ENCODE measurements around the gene ZNF668.
A peak's percentile ranks its signal among the peaks of the same experiment; 100 is the strongest.

The ZNF668 gene

DNA sequence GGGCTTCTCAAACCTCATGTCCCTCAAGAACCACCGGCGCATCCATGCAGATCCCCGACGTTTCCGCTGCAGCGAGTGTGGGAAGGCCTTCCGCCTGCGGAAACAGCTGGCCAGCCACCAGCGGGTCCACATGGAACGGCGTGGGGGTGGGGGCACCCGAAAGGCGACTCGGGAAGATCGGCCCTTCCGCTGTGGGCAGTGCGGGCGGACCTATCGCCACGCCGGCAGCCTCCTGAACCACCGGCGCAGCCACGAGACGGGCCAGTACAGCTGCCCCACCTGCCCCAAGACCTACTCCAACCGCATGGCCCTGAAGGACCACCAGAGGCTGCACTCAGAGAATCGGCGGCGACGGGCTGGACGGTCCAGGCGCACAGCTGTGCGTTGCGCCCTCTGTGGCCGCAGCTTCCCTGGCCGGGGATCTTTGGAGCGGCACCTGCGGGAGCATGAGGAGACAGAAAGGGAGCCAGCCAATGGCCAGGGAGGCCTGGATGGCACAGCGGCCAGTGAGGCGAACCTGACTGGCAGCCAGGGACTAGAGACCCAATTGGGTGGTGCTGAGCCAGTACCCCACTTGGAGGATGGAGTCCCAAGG, 6.1 kb upstream of the ZNF668 start:
- DNase-seq = no peak

DNA sequence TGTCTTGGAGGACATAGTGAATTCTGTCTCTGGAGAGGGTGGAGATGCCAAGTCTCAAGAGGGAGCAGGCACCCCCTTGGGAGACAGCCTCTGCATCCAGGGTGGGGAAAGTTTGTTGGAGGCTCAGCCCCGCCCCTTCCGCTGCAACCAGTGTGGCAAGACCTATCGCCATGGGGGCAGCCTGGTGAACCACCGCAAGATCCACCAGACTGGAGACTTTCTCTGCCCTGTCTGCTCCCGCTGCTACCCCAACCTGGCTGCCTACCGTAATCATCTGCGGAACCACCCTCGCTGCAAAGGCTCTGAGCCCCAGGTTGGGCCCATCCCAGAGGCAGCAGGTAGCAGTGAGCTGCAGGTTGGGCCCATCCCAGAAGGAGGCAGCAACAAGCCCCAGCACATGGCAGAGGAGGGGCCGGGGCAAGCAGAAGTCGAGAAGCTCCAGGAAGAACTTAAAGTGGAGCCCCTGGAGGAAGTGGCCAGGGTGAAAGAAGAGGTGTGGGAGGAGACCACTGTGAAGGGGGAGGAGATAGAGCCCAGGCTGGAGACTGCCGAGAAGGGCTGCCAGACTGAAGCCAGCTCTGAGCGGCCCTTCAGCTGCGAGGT, 5.4 kb upstream of the ZNF668 start:
- DNase-seq = no peak

DNA sequence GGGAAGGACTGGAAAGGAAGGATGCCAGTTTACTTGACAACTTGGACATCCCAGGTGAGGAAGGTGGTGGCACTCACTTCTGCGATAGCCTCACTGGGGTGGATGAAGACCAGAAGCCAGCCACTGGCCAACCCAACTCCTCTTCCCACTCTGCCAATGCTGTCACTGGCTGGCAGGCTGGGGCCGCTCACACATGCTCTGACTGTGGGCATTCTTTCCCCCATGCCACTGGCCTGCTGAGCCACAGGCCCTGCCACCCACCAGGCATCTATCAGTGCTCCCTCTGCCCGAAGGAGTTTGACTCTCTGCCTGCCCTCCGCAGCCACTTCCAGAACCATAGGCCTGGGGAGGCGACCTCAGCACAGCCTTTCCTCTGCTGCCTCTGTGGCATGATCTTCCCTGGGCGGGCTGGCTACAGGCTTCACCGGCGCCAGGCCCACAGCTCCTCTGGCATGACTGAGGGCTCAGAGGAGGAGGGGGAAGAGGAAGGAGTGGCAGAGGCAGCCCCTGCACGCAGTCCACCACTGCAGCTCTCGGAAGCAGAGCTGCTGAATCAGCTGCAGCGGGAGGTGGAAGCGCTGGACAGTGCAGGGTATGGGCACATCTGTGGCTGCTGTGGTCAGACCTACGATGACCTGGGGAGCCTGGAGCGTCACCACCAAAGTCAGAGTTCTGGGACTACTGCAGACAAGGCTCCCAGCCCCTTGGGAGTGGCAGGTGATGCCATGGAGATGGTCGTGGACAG, 4.7 kb upstream of the ZNF668 start:
- DNase-seq = no peak

DNA sequence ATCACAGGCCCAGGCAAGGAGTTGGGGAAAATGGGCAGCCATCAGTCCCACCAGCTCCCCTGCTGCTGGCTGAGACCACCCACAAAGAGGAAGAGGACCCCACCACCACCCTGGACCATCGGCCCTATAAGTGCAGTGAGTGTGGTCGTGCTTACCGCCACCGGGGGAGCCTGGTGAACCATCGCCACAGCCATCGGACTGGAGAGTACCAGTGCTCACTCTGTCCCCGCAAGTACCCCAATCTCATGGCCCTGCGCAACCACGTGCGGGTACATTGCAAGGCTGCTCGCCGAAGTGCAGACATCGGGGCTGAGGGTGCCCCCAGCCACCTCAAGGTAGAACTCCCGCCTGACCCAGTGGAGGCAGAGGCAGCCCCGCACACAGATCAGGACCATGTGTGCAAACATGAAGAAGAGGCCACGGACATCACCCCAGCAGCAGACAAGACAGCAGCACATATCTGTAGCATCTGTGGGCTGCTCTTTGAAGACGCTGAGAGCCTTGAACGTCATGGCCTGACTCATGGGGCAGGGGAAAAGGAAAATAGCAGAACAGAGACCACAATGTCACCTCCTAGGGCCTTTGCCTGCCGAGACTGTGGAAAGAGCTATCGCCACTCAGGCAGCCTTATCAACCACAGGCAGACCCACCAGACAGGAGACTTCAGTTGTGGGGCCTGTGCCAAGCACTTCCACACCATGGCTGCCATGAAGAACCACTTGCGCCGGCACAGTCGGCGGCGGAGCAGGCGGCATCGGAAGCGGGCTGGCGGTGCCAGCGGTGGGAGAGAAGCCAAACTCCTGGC, 3.8 kb upstream of the ZNF668 start:
- DNase-seq = no peak

DNA sequence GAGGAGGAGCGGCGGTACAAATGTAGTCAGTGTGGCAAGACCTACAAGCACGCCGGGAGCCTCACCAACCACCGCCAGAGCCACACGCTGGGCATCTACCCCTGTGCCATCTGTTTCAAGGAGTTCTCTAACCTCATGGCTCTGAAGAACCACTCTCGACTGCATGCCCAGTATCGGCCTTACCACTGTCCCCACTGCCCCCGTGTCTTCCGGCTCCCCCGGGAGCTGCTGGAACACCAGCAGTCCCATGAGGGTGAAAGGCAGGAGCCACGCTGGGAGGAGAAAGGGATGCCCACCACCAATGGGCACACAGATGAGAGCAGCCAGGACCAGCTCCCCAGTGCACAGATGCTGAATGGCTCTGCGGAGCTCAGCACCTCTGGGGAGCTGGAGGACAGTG, 3.0 kb upstream of the ZNF668 start:
- no peak for DNase-seq

DNA sequence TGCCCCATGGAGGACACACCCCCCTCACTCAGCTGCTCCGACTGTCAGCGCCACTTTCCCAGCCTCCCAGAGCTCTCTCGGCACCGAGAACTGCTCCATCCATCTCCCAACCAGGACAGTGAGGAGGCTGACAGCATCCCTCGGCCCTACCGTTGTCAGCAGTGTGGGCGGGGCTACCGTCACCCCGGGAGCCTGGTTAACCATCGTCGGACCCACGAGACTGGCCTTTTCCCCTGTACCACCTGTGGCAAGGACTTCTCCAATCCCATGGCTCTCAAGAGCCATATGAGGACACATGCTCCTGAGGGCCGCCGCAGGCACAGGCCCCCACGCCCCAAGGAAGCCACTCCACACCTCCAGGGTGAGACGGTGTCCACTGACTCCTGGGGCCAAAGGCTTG, 2.3 kb upstream of the ZNF668 start:
- no peak for DNase-seq

DNA sequence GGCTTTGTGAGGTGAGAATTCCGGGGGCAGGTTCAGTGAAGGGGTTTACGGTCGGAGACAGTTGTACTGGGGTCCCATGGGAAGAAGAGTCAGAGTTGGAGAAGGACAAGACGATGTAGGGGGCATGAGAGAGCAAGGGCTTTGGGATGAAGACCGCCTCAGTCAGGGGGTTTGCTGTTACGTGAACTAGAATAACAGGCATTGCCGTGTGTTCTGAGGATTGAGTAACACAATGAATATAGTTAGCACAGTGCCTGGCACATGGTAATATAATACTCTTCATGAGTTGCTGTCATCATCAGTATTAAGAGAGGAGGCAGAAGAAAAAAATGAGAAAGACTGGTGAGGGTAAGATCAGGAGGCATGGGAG, 759 bp upstream of the ZNF668 start:
- no peak for DNase-seq

DNA sequence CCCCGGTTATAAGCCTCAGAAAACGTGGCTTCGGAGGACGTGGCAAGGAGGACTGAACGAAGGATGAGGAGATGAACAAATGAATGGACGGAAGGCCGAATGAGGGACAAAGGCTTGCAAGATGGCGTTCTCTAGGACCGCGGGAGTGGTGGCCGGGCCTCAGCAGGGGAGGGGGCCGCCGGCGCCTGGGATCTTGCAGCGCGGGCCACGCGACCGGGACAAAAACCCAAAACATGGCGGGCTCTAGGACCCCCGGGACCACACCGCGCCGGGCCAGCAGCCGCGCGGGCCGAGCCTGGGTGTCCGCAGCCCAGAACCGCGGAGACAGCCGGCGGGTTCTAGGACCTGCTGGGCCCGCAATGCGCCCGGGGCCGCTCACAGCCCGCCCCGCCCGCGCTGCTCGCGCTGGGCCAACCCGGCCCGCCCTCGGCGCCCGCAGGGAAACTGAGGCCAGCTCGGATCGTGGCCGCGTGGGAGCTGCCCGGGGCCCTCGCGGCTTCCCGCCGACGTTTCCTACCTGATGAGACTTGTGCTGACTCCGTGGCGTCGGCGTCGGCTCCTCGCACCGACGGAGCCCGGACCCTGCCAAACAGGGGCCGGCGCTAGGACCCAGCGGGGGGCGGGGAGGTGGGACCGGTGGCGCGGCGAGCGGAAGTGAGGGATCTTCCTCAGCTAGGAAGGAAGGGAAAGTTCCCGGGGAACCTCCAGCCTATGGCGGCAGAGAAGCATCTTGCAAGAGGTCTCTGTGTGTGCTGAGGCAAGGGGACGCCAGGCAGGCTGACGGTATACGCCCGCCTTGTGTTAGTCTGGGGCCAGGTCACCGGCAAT, 684 bp downstream of the ZNF668 start:
- DNase-seq = peak; percentile 39

DNA sequence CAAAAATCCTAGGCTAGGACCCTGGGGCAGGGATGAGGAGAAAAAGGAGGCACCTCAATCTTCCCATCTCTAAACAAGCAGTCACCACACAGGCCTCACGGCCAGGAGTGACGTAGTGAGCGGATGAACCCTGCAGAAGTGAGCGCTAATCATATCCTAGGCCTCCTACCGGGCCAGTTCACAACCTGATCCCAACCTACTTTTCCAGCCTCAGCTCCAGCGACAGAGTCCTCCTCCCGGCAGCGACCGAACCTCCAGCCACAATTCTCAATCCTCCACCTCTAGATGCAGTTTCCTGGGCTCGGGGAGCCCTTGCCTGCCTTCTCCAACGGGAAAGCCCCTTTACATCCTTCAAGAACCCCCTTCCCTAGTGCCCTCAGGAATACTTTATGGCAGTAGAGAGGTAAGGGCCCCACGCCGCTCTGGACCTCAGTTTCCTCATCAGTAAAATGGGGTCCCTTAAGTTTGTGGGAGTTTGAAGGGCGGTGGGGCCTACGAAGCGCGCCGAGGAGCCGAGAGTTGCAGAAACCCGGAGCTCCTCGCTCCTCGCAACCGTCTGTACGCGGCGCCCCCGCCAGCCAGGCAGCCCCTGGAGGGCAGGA, 1.4 kb downstream of the ZNF668 start:
- no peak for DNase-seq

DNA sequence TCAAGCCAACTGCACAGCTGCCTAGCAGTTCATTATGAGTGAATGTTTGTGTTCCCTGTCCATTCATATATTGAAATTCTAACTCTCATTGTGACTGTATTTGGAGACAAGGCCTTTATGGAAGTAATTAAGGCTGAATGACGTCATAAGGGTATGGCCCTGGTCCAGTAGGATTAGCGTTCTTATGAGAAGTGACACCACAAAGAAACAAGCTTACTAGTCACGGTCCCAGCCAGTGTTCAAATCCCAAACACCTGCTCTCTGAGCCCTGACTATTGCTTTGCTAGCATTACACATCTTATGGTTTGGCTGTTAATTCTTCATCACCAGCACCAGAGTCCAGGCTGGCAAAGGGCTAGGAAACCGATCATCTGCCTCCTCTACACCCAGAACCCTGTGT, 2.2 kb downstream of the ZNF668 start:
- no peak for DNase-seq

DNA sequence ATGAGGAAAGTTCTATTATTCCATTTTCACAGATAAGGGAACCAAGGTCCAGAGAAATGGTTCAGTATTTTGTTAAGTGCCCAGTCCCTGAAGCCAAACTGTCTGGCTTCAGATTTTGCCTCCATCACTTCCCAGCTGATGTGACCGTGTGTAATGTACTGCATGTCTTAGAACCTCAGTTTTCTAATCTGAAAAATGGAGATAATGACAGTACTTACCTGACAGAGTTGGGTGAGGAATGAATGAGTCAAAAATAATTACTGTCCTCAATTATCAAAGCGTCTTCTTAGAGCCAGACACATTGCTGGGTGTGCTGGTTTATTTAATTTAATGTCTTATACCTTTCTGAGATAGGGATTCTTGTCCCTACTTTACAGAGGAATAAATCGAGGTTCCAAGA, 6.7 kb downstream of the ZNF668 start:
- DNase-seq = no peak

DNA sequence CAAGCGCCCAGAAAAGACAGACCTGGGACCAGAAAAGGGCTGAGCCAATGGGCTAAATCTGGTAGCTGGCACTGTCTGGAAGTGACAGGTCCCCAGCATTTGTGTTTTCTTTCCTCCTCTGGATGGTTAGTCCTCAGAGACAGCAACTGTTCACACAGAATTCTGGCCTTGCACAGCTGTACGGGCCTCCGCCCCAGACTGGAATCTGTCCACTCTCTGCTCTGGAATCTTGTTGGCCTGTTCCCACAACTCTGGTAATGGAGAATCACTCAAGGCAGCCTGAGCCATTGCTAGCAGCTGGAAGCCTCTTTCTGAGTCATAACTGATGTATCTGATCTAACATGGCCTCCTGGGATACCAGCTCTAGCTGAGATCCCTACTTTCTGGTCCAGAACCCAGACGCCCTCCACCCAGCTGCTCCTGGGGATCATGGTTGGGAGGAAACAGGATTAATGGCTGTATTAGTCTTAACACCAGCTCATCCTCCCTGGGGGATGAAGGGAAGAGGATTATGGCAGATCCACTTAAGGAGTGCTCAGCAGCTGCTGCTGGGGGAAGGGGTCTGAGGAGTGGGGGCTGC, 9.1 kb downstream of the ZNF668 start:
- DNase-seq = no peak

DNA sequence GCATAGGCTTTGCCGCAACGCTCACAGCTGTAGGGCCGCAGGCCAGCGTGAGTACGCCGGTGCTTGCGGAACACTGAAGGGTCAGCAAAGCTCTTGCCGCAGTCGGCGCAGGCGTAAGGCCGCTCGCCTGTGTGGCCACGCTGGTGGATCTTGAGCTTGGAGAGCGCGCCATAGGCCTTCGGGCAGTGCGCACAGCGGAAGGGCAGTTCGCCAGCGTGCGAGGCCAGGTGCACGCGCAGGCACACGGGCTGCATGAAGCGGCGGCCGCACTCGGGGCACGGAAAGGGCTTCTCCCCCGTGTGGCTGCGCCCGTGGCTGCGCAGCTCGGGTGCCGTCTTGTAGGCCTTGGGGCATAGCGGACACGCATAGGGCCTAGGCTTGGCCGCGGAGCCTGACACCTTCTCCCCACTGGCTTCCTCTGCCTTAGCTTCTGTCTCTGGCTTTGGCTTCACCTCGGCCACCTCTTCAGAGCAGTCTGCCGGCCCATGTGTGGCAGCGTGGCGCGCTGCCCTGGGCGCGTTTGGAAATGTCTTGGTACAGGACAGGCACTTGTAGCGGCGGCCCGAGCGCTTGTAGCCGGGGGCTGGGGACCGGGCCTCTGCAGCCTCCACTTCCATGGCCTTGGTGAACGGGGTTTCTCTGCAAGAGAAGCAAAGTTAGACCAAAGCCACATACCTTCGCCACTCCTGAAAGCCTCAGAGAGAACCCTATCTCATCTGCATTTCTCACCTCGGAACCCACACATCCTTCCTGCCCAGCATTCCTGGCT, 10.0 kb downstream of the ZNF668 start:
- no peak for DNase-seq

DNA sequence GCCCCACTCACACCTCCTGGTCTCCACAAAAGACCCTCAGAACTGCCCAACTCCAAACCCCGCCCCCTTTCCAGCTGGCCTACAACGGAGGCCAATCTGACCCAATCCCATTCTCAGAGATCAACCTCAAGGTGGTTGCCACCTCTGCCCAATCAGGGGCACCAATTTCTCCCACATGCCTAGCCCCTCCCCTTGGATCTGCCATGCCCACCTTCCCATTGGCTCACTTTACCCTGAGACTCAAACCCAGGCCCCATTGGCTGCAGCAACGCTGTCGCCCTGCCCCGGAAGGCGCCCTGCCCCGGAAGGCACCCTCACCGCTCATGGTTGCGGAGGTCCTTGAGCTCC, 10.6 kb downstream of the ZNF668 start:
- DNase-seq = no peak

DNA sequence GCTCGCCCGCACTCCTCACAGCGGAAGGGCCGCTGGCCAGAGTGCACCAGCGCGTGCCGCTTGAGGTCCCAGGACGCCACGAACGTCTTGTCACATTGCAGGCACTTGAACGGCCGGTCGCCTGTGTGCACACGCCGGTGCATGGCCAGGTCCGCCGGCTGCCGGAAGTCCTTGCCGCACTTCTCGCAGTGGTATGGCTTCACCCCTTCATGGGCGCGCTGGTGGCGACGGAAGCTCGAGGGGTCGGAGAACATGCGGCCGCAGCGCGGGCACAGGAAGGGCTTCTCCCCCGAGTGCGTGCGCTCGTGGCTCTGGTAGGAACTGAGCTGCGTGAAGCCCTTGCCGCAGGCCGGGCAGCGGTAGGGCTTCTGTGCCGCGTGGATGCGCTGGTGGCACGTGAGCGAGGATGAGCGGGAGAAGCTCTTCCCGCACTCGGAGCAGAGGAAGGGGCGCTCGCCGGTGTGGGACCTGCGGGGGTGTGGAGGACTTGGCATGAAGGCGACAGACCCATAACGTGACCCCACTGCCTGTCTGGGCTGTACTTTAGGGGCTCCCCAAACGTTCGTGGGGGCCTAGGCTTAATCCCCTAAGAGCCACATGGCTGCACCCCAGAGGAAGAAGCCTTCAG, 12.1 kb downstream of the ZNF668 start:
- DNase-seq = no peak

DNA sequence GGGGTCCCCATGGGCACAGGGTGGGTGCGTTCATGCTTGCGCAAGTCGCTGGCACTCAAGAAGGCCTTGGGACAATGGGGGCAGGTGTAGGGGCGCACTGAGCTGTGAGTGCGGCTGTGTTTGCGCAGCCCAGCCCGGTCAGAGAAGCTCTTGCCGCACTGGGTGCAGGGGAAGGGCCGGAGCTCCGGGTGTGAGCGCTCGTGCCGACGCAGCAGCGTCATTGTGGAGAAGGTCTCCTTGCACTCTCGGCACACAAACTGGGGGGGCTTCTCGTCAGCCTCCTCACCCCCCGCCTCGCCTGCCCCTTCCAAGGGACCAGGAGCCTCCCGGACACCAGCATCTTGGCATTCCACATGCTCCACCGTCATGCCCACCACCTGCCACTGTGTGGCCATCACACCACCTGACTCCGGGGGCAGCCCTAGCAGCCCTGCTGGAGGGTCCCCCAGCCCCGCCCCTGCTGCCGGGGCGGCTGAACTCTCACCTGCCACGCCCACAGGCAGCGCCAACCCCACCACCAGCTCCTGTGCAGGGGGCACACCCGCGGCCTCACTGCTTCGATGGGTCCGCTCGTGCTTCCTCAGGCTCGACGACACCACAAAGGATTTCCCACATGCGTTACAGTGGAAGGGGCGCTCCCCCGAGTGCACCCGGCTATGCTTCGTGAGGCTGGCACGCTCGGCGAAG, 12.8 kb downstream of the ZNF668 start:
- no peak for DNase-seq

DNA sequence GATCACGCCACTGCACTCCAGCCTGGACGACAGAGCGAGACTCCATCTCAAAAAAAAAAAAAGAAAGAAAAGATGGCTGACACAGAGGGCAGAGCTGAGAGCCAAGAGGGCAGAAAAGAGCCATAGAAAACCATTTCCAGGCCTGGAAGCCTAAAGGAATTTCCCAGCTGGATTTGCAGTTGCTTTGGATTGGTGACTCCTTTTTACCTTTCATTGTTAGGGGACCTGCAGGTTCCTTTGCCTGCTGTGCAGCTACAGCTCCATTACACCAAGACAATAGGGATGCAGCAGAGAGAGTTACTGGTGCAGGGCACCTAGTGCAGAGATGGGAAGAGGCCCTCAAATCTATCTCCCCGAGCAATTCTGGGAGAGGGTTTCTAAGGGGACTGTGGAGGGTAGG, 18.4 kb downstream of the ZNF668 start:
- no peak for DNase-seq

DNA sequence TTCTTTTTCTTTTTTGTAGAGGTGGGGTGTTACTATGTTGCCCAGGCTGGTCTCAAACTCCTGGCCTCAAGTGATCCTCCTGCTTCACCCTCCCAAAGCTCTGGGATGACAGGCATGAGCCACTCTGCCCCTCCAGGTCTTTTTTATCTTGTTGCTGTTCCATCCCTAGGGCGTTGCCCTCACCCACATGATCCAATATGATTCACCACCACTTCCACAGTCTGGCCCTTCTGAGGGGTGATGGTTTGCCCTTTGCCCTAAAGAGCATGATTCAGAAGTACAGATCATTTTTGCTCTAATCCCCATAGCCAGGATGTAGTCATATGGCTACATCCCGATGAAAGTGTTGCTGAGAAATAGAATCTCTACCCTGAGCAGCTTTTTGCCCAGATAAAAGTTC, 21.9 kb downstream of the ZNF668 start:
- no peak for DNase-seq

DNA sequence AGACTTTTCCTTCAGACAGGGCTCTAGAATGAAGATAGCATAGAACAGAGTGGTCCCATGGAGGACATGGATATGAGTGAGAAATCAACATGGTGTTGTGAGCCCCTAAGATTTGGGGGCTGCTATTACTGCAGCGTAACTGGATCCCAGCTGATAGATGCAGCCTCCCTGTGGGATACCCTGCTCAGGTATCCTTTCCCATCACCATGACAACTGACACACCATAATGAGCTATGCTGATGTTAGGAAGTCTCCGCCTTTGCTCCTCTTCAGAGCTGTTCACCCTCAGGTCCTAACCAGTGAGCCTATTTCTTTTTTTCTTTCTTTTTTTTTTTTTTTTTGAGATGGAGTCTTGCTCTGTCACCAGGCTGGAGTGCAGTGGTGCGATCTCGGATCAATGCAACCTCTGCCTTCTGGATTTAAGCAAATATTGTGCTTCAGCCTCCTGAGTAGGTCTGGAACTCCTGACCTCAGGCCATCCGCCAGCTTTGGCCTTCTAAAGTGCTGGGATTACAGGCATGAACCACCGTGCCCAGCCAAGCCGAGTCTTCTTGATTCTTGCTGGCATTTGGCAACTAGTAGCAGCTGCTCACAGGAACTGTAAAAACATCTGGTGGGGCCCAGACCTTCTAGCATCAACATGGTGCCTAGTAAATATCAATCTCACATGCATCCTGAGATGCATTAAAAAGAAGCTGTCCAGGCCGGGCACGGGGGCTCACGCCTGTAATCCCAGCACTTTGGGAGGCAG, 23.6 kb downstream of the ZNF668 start:
- no peak for DNase-seq
